HL-60 (cell line): ENCODE data around the gene YIPF5.

ENCODE experiments used
- DNase-seq, 2 experiments: peaks; one replicate each; pipeline ENCODE4 v3.0.0-alpha.2; 2010 to 2020; ENCODE audit warnings: low read depth in 1 of 2, low spot score in 1 of 2
- H3K27ac ChIP-seq: fragments of 250-450 bp; sonication (Bioruptor Pico); replicated peaks from 2 replicates; pipeline ENCODE4 v1.5.1; 2020; ENCODE audit warnings: mild to moderate bottlenecking, moderate library complexity
- H3K27me3 ChIP-seq: fragments of 250-450 bp; sonication (Bioruptor Pico); 2 replicates; pipeline ENCODE4 v1.5.1; 2021; ENCODE audit warnings: mild to moderate bottlenecking, moderate library complexity; ENCODE audit not compliant: insufficient read depth, poor library complexity, severe bottlenecking
- H3K4me3 ChIP-seq: replicated peaks from 2 replicates; pipeline ENCODE4 v1.5.1; 2011; ENCODE audit warnings: mild to moderate bottlenecking, control low read depth, low read length; ENCODE audit not compliant: insufficient read depth
- GABPA ChIP-seq: IDR thresholded peaks from 2 replicates; pipeline ENCODE4 v1.6.1; 2012; ENCODE audit warnings: low read depth
- POLR2AphosphoS5 ChIP-seq: IDR thresholded peaks from 2 replicates; pipeline ENCODE4 v1.6.1; 2012; ENCODE audit warnings: low read depth
- SPI1 ChIP-seq: IDR thresholded peaks from 2 replicates; pipeline ENCODE4 v1.6.1; 2012; ENCODE audit warnings: low read depth, mild to moderate bottlenecking, borderline replicate concordance
- TF ChIP-seq, protein P1 (sequence below): IDR thresholded peaks from 2 replicates; pipeline ENCODE4 v1.6.1; 2012; ENCODE audit warnings: low read depth; ENCODE audit not compliant: insufficient replicate concordance
- TF ChIP-seq, protein P2 (sequence below): IDR thresholded peaks from one replicate; pipeline ENCODE4 v1.5.1; 2011; ENCODE audit warnings: low read length, control low read depth, inconsistent platforms; ENCODE audit not compliant: insufficient read depth

The YIPF5 gene

DNA sequence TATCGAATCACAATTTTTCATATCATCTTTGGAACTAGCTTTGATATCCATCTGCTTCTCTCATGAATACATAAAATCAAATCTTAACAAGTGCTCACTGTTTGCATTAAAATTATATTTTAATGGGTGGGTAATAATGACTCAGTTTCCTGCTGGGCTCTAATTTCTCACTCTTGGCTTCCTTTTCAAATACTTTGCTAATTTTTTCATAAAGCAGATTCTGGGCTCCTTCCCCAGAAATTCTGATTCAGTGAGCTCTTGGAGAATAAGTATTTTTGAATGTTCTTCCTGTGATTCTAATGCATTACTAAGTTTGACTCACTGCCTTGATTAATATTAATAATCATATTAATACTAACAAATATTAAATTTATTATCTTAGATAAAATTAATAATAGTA is 48.9 kb downstream of the YIPF5 start:
- Histone ChIP-seq H3K27ac (no peak overlapping the region), H3K27me3 (no peaks in the 10 kb centered on the region), H3K4me3 (no peak overlapping the region)
- TF ChIP-seq POLR2AphosphoS5 (no peak), GABPA (no peak), SPI1 (no peak)
- TF ChIP-seq, protein P1, sequence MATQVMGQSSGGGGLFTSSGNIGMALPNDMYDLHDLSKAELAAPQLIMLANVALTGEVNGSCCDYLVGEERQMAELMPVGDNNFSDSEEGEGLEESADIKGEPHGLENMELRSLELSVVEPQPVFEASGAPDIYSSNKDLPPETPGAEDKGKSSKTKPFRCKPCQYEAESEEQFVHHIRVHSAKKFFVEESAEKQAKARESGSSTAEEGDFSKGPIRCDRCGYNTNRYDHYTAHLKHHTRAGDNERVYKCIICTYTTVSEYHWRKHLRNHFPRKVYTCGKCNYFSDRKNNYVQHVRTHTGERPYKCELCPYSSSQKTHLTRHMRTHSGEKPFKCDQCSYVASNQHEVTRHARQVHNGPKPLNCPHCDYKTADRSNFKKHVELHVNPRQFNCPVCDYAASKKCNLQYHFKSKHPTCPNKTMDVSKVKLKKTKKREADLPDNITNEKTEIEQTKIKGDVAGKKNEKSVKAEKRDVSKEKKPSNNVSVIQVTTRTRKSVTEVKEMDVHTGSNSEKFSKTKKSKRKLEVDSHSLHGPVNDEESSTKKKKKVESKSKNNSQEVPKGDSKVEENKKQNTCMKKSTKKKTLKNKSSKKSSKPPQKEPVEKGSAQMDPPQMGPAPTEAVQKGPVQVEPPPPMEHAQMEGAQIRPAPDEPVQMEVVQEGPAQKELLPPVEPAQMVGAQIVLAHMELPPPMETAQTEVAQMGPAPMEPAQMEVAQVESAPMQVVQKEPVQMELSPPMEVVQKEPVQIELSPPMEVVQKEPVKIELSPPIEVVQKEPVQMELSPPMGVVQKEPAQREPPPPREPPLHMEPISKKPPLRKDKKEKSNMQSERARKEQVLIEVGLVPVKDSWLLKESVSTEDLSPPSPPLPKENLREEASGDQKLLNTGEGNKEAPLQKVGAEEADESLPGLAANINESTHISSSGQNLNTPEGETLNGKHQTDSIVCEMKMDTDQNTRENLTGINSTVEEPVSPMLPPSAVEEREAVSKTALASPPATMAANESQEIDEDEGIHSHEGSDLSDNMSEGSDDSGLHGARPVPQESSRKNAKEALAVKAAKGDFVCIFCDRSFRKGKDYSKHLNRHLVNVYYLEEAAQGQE: no peak
- TF ChIP-seq, protein P2, sequence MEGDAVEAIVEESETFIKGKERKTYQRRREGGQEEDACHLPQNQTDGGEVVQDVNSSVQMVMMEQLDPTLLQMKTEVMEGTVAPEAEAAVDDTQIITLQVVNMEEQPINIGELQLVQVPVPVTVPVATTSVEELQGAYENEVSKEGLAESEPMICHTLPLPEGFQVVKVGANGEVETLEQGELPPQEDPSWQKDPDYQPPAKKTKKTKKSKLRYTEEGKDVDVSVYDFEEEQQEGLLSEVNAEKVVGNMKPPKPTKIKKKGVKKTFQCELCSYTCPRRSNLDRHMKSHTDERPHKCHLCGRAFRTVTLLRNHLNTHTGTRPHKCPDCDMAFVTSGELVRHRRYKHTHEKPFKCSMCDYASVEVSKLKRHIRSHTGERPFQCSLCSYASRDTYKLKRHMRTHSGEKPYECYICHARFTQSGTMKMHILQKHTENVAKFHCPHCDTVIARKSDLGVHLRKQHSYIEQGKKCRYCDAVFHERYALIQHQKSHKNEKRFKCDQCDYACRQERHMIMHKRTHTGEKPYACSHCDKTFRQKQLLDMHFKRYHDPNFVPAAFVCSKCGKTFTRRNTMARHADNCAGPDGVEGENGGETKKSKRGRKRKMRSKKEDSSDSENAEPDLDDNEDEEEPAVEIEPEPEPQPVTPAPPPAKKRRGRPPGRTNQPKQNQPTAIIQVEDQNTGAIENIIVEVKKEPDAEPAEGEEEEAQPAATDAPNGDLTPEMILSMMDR: no peak
- DNase-seq: no peak

- no peak overlapping the region for H3K4me3 ChIP-seq
- TF ChIP-seq GABPA (no peak), POLR2AphosphoS5 (no peak), SPI1 (no peak)
- TF ChIP-seq, protein P1: no peak
- TF ChIP-seq, protein P2: no peak
- DNase-seq: no peak
Observed at GRCh38 chr5:144120661-144121180, 49.7 kb downstream of the YIPF5 start.

GRCh38 chr5:144117412-144117811 is 53.0 kb downstream of the YIPF5 start:
- H3K27me3 ChIP-seq: no peaks in the 10 kb centered on the region
- TF ChIP-seq POLR2AphosphoS5: no peak
- no peak for TF ChIP-seq SPI1
- TF ChIP-seq, protein P1: no peak
- TF ChIP-seq, protein P2: no peak
- TF ChIP-seq GABPA: no peak
- H3K4me3 ChIP-seq: no peak overlapping the region
- DNase-seq: no peak
- no peak overlapping the region for H3K27ac ChIP-seq

More at GRCh38 chr5:144120661-144121180, 49.7 kb downstream of the YIPF5 start:
- H3K27ac ChIP-seq: no peak overlapping the region
- H3K27me3 ChIP-seq: no peaks in the 10 kb centered on the region
